ENCODE results near the gene CHD9.

The CHD9 gene

DNA sequence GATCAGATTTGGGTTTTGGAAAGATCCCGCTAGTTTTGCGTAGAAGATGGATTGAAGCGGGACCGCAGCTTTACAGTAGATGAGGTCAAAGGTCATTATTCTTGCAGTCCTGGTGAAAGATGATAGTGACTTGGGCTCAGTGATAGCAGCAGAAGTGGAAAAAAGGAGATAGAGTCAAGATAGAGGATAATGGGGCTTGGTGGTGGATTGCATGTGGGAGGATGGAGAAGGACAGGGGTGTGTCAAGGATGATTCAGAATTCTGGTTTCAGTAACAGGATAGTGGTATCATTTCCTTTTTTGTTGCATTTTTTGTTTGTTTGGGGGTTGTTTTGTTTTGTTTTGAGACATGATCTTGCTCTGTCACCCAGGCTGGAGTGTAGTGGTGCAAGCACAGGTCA is 30.7 kb upstream of the CHD9 start:
- DNase-seq (ENCODE audit: extremely low spot score) = no peak
- POLR2A ChIA-PET = no interaction called here
- CTCF ChIA-PET = no interaction called here
- TF ChIP-seq FOXM1 (IDR thresholded peaks at IDR 0.05; ENCODE audit: borderline replicate concordance) (no peak), FOXK2 (IDR thresholded peaks at IDR 0.05) (no peak), NFRKB (IDR thresholded peaks at IDR 0.05) (no peak), ZNF384 (IDR thresholded peaks at IDR 0.05) (no peak), LEF1 (IDR thresholded peaks at IDR 0.05; ENCODE audit: borderline replicate concordance) (no peak), FOXA1 (IDR thresholded peaks at IDR 0.05) (no peak), TARDBP (IDR thresholded peaks at IDR 0.05) (no peak), ARNT (IDR thresholded peaks at IDR 0.05) (no peak), L3MBTL2 (conservative IDR thresholded peaks at IDR 0.05) (no peak), PKNOX1 (IDR thresholded peaks at IDR 0.05) (no peak), HDGF (IDR thresholded peaks at IDR 0.05; ENCODE audit: borderline replicate concordance) (no peak)

- no peak for DNase-seq (ENCODE audit: extremely low spot score)
- POLR2A ChIA-PET = no interaction called here
- TF ChIP-seq FOXM1 (IDR thresholded peaks at IDR 0.05; ENCODE audit: borderline replicate concordance) (no peak), TARDBP (IDR thresholded peaks at IDR 0.05) (no peak), CTBP1 (IDR thresholded peaks at IDR 0.05; ENCODE audit: borderline replicate concordance) (no peak), ZNF384 (IDR thresholded peaks at IDR 0.05) (no peak), SP1 (IDR thresholded peaks at IDR 0.05) (no peak), FOXA1 (IDR thresholded peaks at IDR 0.05) (no peak), HDGF (IDR thresholded peaks at IDR 0.05; ENCODE audit: borderline replicate concordance) (no peak), ELF4 (IDR thresholded peaks at IDR 0.05) (no peak), NFRKB (IDR thresholded peaks at IDR 0.05) (no peak), LEF1 (IDR thresholded peaks at IDR 0.05; ENCODE audit: borderline replicate concordance) (no peak), L3MBTL2 (conservative IDR thresholded peaks at IDR 0.05) (no peak), PKNOX1 (IDR thresholded peaks at IDR 0.05) (no peak), FOXK2 (IDR thresholded peaks at IDR 0.05) (no peak), ARNT (IDR thresholded peaks at IDR 0.05) (no peak), BHLHE40 (IDR thresholded peaks at IDR 0.05; ENCODE audit: borderline replicate concordance) (no peak), SUZ12 (IDR thresholded peaks at IDR 0.05) (no peak)
- CTCF ChIA-PET = no interaction called here
Observed at GRCh38 chr16:53029971-53030370, 24.8 kb upstream of the CHD9 start.

GRCh38 chr16:53031323-53031942 is 23.4 kb upstream of the CHD9 start:
- TF ChIP-seq L3MBTL2 (conservative IDR thresholded peaks at IDR 0.05) (no peak), NFRKB (IDR thresholded peaks at IDR 0.05) (no peak), CTBP1 (IDR thresholded peaks at IDR 0.05; ENCODE audit: borderline replicate concordance) (no peak), ELF4 (IDR thresholded peaks at IDR 0.05) (no peak), FOXM1 (IDR thresholded peaks at IDR 0.05; ENCODE audit: borderline replicate concordance) (no peak), SP1 (IDR thresholded peaks at IDR 0.05) (no peak), FOXK2 (IDR thresholded peaks at IDR 0.05) (no peak)
- CTCF ChIA-PET = no interaction called here
- DNase-seq (ENCODE audit: extremely low spot score) = no peak
- POLR2A ChIA-PET = no interaction called here

- DNase-seq (ENCODE audit: extremely low spot score) = no peak
- CTCF ChIA-PET = no interaction called here
- TF ChIP-seq FOXA1 (IDR thresholded peaks at IDR 0.05) (no peak), ELF4 (IDR thresholded peaks at IDR 0.05) (no peak), ZNF384 (IDR thresholded peaks at IDR 0.05) (no peak), L3MBTL2 (conservative IDR thresholded peaks at IDR 0.05) (no peak), FOXM1 (IDR thresholded peaks at IDR 0.05; ENCODE audit: borderline replicate concordance) (no peak), TARDBP (IDR thresholded peaks at IDR 0.05) (no peak), NFRKB (IDR thresholded peaks at IDR 0.05) (no peak), HDGF (IDR thresholded peaks at IDR 0.05; ENCODE audit: borderline replicate concordance) (no peak), FOXK2 (IDR thresholded peaks at IDR 0.05) (no peak), CTBP1 (IDR thresholded peaks at IDR 0.05; ENCODE audit: borderline replicate concordance) (no peak), BHLHE40 (IDR thresholded peaks at IDR 0.05; ENCODE audit: borderline replicate concordance) (no peak), SP1 (IDR thresholded peaks at IDR 0.05) (no peak), ARNT (IDR thresholded peaks at IDR 0.05) (no peak), SUZ12 (IDR thresholded peaks at IDR 0.05) (no peak), PKNOX1 (IDR thresholded peaks at IDR 0.05) (no peak)
- POLR2A ChIA-PET = no interaction called here
Observed at GRCh38 chr16:53034306-53034705, 20.5 kb upstream of the CHD9 start.

- POLR2A ChIA-PET = no interaction called here
- CTCF ChIA-PET = no interaction called here
- no peak for TF ChIP-seq LEF1 (IDR thresholded peaks at IDR 0.05; ENCODE audit: borderline replicate concordance)
- TF ChIP-seq TARDBP (IDR thresholded peaks at IDR 0.05) = no peak
- no peak for TF ChIP-seq PKNOX1 (IDR thresholded peaks at IDR 0.05)
- TF ChIP-seq SP1 (IDR thresholded peaks at IDR 0.05) = no peak
- TF ChIP-seq CTBP1 (IDR thresholded peaks at IDR 0.05; ENCODE audit: borderline replicate concordance) = no peak
- TF ChIP-seq SUZ12 (IDR thresholded peaks at IDR 0.05) = no peak
- no peak for TF ChIP-seq BHLHE40 (IDR thresholded peaks at IDR 0.05; ENCODE audit: borderline replicate concordance)
- TF ChIP-seq HDGF (IDR thresholded peaks at IDR 0.05; ENCODE audit: borderline replicate concordance) = no peak
- no peak for TF ChIP-seq ARNT (IDR thresholded peaks at IDR 0.05)
- no peak for TF ChIP-seq ELF4 (IDR thresholded peaks at IDR 0.05)
- TF ChIP-seq ZNF384 (IDR thresholded peaks at IDR 0.05) = no peak
- no peak for TF ChIP-seq NFRKB (IDR thresholded peaks at IDR 0.05)
- TF ChIP-seq FOXM1 (IDR thresholded peaks at IDR 0.05; ENCODE audit: borderline replicate concordance) = no peak
- TF ChIP-seq FOXA1 (IDR thresholded peaks at IDR 0.05) = no peak
- TF ChIP-seq L3MBTL2 (conservative IDR thresholded peaks at IDR 0.05) = no peak
- no peak for TF ChIP-seq FOXK2 (IDR thresholded peaks at IDR 0.05)
- no peak for DNase-seq (ENCODE audit: extremely low spot score)
Observed at GRCh38 chr16:53035176-53035942, 19.4 kb upstream of the CHD9 start.
